Nephron (organoid): ENCODE measurements around the gene GSTM3.

Source experiments
- H3K27ac Mint-ChIP-seq, 3 experiments: 2 replicates each; pipeline ENCODE4 v1.8.0; 2020; ENCODE audit warnings: mixed read lengths in 3 of 3, mild to moderate bottlenecking in 2 of 3, moderate library complexity in 1 of 3
- H3K27me3 Mint-ChIP-seq: 2 replicates; pipeline ENCODE4 v1.8.0; 2021; ENCODE audit warnings: low read depth, mild to moderate bottlenecking, moderate library complexity, mixed read lengths
- H3K36me3 Mint-ChIP-seq: 2 replicates; pipeline ENCODE4 v1.8.0; 2020; ENCODE audit warnings: low read depth, mixed read lengths
- H3K4me1 Mint-ChIP-seq: 2 replicates; pipeline ENCODE4 v1.8.0; 2020; ENCODE audit warnings: mixed read lengths
- H3K4me3 Mint-ChIP-seq, 3 experiments: 2 replicates each; pipeline ENCODE4 v1.8.0; 2020; ENCODE audit warnings: mild to moderate bottlenecking in 3 of 3, mixed read lengths in 3 of 3, moderate library complexity in 2 of 3
- H3K9me3 Mint-ChIP-seq: 2 replicates; pipeline ENCODE4 v1.8.0; 2020; ENCODE audit warnings: mixed read lengths
- TF ChIP-seq, protein P1 (sequence below), 3 experiments: fragments of 200-600 bp; sonication (generic); IDR thresholded peaks; one replicate each; pipeline ENCODE4 v1.5.0; 2021; ENCODE audit warnings: antibody characterized with exemption in 3 of 3; ENCODE audit not compliant: unreplicated experiment in 3 of 3

The GSTM3 gene

DNA sequence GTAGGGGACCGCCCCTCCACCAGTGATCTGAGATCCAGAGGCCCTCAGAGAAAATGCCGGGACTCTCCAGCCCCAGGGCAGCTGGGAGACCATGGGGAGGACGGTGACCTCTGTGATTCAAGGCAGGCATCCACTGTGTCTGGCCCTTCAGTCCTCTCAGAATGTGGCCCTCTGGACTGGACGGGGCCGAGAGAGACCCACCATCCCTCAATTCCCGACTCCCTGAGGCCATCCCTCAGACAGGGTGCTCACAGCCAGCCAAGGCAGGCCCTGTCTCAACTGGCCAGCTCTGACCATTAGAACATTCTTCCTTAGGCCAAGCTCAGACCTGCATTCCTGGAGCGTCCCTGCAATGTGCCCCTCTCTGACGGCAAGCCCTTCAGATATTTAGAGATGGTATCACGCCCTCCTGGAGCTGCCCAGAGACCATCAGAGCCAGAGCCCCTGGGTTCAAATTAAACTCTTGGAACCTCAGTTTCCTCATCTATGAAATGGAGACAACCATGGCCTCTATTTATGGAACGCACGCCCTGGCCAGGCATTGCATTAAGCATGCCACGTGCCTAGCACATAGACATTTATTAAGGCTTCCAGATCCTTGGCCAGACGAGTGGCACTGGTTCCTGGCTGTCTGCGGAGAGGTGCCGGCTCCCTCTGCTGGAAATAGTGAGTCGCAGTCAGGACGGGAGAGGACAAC, 32.5 kb upstream of the GSTM3 start:
- Mint-ChIP-seq H3K27ac (peak overlapping the region; percentile 40 to 82 (median 55)), H3K4me3 (no peak overlapping the region), H3K36me3 (no peaks in the 10 kb centered on the region), H3K4me1 (peaks cover 22% of the 10 kb centered on the region), H3K9me3 (no peaks in the 10 kb centered on the region), H3K27me3 (peaks cover 7% of the 10 kb centered on the region)
- TF ChIP-seq, protein P1, sequence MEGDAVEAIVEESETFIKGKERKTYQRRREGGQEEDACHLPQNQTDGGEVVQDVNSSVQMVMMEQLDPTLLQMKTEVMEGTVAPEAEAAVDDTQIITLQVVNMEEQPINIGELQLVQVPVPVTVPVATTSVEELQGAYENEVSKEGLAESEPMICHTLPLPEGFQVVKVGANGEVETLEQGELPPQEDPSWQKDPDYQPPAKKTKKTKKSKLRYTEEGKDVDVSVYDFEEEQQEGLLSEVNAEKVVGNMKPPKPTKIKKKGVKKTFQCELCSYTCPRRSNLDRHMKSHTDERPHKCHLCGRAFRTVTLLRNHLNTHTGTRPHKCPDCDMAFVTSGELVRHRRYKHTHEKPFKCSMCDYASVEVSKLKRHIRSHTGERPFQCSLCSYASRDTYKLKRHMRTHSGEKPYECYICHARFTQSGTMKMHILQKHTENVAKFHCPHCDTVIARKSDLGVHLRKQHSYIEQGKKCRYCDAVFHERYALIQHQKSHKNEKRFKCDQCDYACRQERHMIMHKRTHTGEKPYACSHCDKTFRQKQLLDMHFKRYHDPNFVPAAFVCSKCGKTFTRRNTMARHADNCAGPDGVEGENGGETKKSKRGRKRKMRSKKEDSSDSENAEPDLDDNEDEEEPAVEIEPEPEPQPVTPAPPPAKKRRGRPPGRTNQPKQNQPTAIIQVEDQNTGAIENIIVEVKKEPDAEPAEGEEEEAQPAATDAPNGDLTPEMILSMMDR (IDR thresholded peaks at IDR 0.05; ENCODE audit: unreplicated experiment in 3 of 3) = peak; percentile 82 to 89 (median 86)

DNA sequence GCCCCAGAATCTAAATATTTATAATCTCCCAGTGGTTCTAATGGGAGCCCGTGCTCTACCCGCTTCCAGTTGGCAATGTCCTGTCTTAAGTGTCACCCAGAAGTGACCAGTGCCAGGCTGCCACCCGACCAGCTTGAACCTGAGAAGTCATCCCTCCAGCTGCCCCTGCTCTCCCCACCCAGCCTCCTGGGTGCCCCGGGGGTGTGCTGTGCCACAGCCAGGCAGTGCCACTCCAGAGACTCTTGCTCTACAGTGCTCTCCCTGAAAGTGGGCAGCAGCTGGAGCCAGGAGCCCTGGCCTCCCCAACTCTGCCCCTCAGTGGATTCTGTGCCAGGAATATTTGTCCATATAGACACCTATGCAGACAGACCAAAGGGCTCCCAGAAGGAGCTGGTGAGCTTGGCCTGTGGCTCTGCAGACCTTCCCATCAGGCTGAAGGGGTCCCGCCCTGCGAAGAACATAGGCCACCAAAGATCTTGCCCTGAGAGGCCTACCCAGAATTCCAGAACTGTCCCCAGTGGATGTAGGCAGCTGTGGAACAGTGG, 31.9 kb upstream of the GSTM3 start:
- Mint-ChIP-seq H3K4me1 (peaks cover 22% of the 10 kb centered on the region), H3K36me3 (no peaks in the 10 kb centered on the region), H3K4me3 (no peak overlapping the region), H3K27ac (peak overlapping the region in 1 of 3 experiments; percentile 25), H3K9me3 (no peaks in the 10 kb centered on the region), H3K27me3 (peaks cover 7% of the 10 kb centered on the region)
- TF ChIP-seq, protein P1 (IDR thresholded peaks at IDR 0.05; ENCODE audit: unreplicated experiment in 3 of 3) = no peak

DNA sequence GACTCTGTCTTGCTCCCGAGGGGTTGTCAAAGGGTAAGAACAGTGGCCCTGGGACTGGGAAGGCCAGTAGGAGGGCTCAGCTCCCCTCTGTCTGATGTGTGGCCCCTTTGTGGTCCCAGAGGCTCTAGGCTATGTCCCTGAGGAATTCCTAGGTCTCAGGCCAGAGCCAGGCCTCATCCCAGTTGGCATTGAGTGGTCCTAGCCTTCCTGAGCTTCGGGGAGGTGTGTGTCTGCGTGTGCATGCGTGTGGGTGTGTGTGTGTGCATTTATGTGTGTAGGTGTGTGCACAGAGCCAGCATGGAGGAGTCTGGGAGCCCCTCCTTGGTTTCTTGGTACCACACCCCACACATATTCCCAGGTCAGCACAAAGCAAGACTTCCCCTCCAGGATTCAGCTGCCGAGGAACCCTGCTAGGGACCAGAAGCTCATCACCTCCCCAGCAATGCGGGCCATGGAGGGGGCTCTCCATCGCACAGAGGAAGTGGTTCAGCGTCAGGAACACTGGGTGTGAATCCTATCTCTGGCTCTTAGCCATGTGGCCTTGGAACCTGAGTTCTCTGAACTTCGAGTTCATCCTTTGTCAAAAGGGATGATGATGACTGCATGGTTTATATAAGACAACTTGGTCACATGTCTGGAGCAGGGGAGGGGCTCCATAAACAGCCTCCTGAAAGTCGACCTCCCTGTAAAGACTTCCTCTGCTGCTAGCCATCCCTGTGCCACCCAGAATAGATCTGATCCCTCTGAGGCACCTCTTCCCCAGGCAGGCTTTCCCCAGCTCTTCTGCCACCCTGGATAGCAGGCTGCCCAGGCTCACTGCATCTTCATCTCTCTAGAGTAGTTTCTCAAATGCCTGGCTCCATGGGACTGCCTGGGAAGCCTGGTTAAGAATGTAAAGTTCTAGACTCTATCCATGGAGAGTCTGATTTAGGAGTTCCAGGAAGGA, 31.1 kb upstream of the GSTM3 start:
- no peaks in the 10 kb centered on the region for H3K9me3 Mint-ChIP-seq

DNA sequence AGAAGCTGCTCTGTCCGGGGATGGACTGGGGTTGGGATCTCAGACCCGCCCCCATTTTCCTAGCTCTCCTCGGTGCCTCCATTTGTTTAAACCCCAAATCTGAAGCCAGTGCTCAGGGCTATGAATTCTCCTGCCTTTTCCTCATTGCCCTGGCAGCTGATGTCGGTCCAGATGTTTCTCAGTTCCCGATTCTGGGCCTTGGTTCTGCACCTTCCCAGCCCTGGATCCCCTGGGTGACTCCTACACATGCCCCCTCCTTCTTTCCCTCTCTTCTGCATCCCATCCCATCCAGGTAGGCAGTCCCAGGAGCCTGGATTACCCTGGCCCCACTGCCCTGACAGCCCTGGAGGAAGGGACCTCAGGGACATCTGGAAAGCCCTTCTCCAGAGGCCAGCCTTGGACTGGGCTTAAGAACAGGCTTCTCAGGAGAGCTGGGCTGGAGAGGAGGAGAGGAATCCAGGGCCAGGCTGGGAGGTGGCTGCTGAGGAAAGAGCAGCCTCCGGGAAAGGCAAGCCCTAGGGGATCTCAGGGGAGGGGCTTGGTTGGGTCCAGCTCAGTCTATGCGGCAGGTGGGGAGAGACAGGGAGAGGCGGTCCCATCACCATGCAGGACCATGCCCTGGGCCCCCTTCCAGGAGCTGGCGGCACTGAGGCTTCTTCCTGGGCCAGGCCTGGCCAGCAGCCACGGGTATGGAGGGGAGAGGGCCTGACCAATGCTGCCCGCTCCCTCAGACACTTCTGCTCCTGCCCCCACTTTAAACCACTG, 29.7 kb upstream of the GSTM3 start:
- Mint-ChIP-seq H3K27ac (peak overlapping the region in 1 of 3 experiments; percentile 38), H3K9me3 (no peaks in the 10 kb centered on the region), H3K4me3 (no peak overlapping the region), H3K4me1 (peaks cover 12% of the 10 kb centered on the region), H3K36me3 (no peaks in the 10 kb centered on the region), H3K27me3 (peaks cover 7% of the 10 kb centered on the region)
- TF ChIP-seq, protein P1 (IDR thresholded peaks at IDR 0.05; ENCODE audit: unreplicated experiment in 3 of 3) = no peak

More for the DNA sequence above, 31.1 kb upstream of the GSTM3 start:
- Mint-ChIP-seq H3K36me3 (no peaks in the 10 kb centered on the region), H3K4me3 (no peak overlapping the region), H3K27ac (peak overlapping the region in 2 of 3 experiments; percentile 17 to 25), H3K4me1 (peaks cover 15% of the 10 kb centered on the region), H3K27me3 (peaks cover 7% of the 10 kb centered on the region)
- TF ChIP-seq, protein P1 (IDR thresholded peaks at IDR 0.05; ENCODE audit: unreplicated experiment in 3 of 3) = no peak

DNA sequence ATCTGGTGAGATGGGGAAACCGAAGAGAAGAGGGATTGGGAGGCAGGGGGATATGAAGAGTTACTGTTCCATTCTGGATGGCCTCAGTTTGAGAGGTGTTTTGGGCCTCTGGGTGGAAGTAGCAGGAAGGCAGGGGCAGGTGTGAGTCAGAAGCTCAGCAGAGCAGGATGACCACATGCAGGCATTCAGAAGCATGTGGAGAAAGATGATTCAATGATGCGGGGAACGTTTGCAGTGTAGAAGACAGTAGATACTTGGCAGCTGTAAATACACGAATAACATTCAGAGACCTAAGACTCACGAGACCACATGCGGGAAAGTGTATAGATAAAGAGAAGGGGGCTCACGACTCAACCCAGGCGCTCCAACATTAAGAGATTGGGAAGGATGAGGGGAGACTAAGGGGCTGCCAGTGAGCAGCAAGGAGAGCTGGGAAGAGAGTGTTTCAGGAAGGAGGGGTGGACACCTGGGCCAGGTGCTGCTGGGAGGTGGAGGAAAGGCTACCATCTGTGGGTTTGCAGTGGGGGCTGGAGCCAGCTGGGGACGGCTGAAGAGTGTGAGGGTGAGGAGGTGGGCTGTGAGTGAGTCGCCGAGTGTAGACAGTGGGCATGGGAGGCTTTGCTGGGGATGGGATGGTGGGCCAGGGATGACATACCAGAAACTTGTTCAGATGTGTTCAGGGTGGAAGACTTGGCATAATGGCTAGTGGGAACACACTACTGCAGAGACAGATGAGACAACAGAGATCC, 28.7 kb upstream of the GSTM3 start:
- Mint-ChIP-seq H3K27ac (peak overlapping the region in 1 of 3 experiments; percentile 25), H3K9me3 (no peaks in the 10 kb centered on the region), H3K4me3 (no peak overlapping the region), H3K36me3 (no peaks in the 10 kb centered on the region), H3K4me1 (peaks cover 12% of the 10 kb centered on the region), H3K27me3 (peaks cover 7% of the 10 kb centered on the region)
- TF ChIP-seq, protein P1 (IDR thresholded peaks at IDR 0.05; ENCODE audit: unreplicated experiment in 3 of 3) = no peak
